ENCODE data around the gene IL21. TPM values are rescaled to one million over a fixed set of nuclear protein-coding genes. Genes with fewer than 3 reads are reported as not detected.

Gene IL21
- polyA plus RNA-seq, 1 experiment, result not detected

- no peak for TF ChIP-seq CTCF (IDR thresholded peaks at IDR 0.05; ENCODE audit: low read depth, low read length)
- Histone ChIP-seq H3K27ac (ENCODE audit: low read depth, low read length) (no peak overlapping the region), H3K27me3 (ENCODE audit: control insufficient read depth, insufficient read depth, low read length) (no peaks in the 10 kb centered on the region), H3K9me3 (ENCODE audit: control insufficient read depth, insufficient read depth, low read length) (peaks cover 2% of the 10 kb centered on the region; the same call in 1 of the 2 replicates), H3K4me3 (ENCODE audit: low read depth, low read length) (no peak overlapping the region)
- CTCF ChIA-PET, result interaction anchor here (0.5 to 1.8 kb wide), 4 partner anchors 13 to 559 kb away, joined by 3 to 7 read pairs (median 4); no protein-coding TSS in a partner anchor
- DNase-seq (ENCODE audit: low read depth, low spot score), result no peak
- POLR2A ChIA-PET, result interaction anchor here (0.5 kb wide), 1 partner anchor 209 kb away, joined by 3 read pairs; no protein-coding TSS in a partner anchor
These were observed 44.5 kb upstream of the IL21 start for GRCh38 chr4:122665161-122665929.

- Histone ChIP-seq H3K27ac (ENCODE audit: low read depth, low read length) (no peak overlapping the region), H3K4me3 (ENCODE audit: low read depth, low read length) (no peak overlapping the region), H3K9me3 (ENCODE audit: control insufficient read depth, insufficient read depth, low read length) (no peaks in the 10 kb centered on the region), H3K27me3 (ENCODE audit: control insufficient read depth, insufficient read depth, low read length) (no peaks in the 10 kb centered on the region)
- no peak for TF ChIP-seq CTCF (IDR thresholded peaks at IDR 0.05; ENCODE audit: low read depth, low read length)
- no peak for DNase-seq (ENCODE audit: low read depth, low spot score)
- ChIA-PET CTCF (interaction anchor here (1.5 kb wide), 1 partner anchor 53 kb away, joined by 5 read pairs; no protein-coding TSS in a partner anchor), POLR2A (no interaction called here)
These were observed 43.1 kb upstream of the IL21 start for GRCh38 chr4:122663814-122664610.

DNA sequence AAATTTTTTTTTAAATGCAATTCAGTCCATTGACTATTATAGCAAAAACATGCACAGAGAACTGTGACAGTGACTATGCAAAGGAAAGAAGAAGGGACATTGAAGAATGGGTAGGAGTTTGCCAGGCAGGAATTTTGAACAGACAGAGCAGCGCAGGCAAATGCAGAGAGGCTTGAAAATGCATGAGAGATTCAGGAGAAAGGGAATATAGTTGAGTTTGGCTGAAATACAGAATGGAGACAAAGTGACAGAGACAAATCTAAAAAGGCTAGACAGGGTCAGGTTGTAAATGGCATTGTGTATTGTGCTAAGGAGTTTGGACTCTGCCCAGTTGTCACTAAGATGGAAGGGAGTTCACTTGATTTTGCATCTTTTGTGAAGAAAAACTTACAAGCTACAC, 42.4 kb upstream of the IL21 start:
- CTCF ChIA-PET, result interaction anchor here (1.2 kb wide), 1 partner anchor 11 kb away, joined by 4 read pairs; no protein-coding TSS in a partner anchor
- POLR2A ChIA-PET, result no interaction called here

GRCh38 chr4:122662701-122663100, 41.8 kb upstream of the IL21 start:
- no peaks in the 10 kb centered on the region for H3K27me3 ChIP-seq (ENCODE audit: control insufficient read depth, insufficient read depth, low read length)
- H3K4me3 ChIP-seq (ENCODE audit: low read depth, low read length), result no peak overlapping the region
- no peaks in the 10 kb centered on the region for H3K9me3 ChIP-seq (ENCODE audit: control insufficient read depth, insufficient read depth, low read length)
- CTCF ChIA-PET, result interaction anchor here (1.2 kb wide), 1 partner anchor 11 kb away, joined by 4 read pairs; no protein-coding TSS in a partner anchor
- DNase-seq (ENCODE audit: low read depth, low spot score), result no peak
- no peak for TF ChIP-seq CTCF (IDR thresholded peaks at IDR 0.05; ENCODE audit: low read depth, low read length)
- no peak overlapping the region for H3K27ac ChIP-seq (ENCODE audit: low read depth, low read length)
- POLR2A ChIA-PET, result no interaction called here

More for the DNA sequence above, 42.4 kb upstream of the IL21 start:
- no peaks in the 10 kb centered on the region for H3K27me3 ChIP-seq (ENCODE audit: control insufficient read depth, insufficient read depth, low read length)
- no peak for DNase-seq (ENCODE audit: low read depth, low spot score)
- TF ChIP-seq CTCF (IDR thresholded peaks at IDR 0.05; ENCODE audit: low read depth, low read length), result no peak
- no peaks in the 10 kb centered on the region for H3K9me3 ChIP-seq (ENCODE audit: control insufficient read depth, insufficient read depth, low read length)
- H3K27ac ChIP-seq (ENCODE audit: low read depth, low read length), result no peak overlapping the region
- no peak overlapping the region for H3K4me3 ChIP-seq (ENCODE audit: low read depth, low read length)

Data from AG04450 (cell line).